Measurements from ENCODE around the gene TAP1. TPM values are rescaled to one million over a fixed set of nuclear protein-coding genes. Genes with fewer than 3 reads are reported as not detected.
"Not testable (repeated sequence)": the region's sequence is repeated elsewhere in the genome, so short reads cannot be mapped to it uniquely, and the experiment has no call there.

The TAP1 gene
- total and polyA plus RNA-seq, 9 of the 15 experiments (the other 6 are each of a cell fraction or from before 2014, with no cell fraction given): 1.3 to 6.0 (median 4.2) TPM

DNA sequence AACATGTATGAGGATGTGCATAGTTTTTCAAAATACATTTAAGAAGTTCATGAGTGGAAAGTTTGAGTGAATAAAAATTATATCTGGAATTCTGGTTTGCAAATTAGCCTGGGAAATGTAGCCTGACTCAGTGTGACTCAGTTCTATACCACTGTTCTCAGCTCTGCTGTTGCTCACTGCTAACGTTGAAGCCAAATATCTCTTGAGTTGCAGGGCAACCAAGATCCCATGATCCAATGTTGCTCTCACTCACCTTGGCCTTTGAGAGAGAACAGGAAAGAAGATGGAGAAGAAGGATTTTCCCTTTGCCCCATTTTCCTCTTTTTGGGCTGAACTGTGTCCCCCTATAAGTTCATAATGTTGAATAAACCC, 29.4 kb upstream of the TAP1 start (continued):
- TF ChIP-seq, protein P1, sequence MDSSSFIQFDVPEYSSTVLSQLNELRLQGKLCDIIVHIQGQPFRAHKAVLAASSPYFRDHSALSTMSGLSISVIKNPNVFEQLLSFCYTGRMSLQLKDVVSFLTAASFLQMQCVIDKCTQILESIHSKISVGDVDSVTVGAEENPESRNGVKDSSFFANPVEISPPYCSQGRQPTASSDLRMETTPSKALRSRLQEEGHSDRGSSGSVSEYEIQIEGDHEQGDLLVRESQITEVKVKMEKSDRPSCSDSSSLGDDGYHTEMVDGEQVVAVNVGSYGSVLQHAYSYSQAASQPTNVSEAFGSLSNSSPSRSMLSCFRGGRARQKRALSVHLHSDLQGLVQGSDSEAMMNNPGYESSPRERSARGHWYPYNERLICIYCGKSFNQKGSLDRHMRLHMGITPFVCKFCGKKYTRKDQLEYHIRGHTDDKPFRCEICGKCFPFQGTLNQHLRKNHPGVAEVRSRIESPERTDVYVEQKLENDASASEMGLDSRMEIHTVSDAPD (CRISPR knock-in tag; IDR thresholded peaks at IDR 0.05): no peak
- TF ChIP-seq HDAC3 (IDR thresholded peaks at IDR 0.05; ENCODE audit: borderline replicate concordance, partially characterized antibody): no peak

DNA sequence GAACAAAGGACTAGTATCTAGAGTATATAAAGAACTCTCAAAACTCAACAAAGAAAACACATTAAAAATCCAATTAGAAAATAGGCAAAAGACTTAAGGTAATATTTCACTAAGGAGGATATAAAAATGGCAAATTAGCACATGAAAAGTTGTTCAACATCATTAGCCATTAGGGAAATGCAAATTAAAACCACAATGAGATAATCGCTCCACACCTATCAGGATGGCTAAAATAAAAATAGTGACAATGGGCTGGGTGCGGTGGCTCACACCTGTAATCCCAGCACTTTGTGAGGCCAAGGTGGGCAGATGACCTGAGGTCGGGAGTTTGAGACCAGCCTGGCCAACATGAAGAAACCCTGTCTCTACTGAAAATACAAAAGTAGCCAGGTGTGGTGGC, 27.5 kb upstream of the TAP1 start:
- peaks cover 14% of the 10 kb centered on the region in 2 experiments; a peak in 4 of 5 replicates for H3K27me3 ChIP-seq (ENCODE audit: control insufficient read depth in 2 of 2, insufficient read depth in 2 of 2, low read length in 2 of 2)
- FAIRE-seq; H3K4me1 ChIP-seq (replicated peaks in 1 of 2; ENCODE audit: control insufficient read depth in 2 of 2, insufficient read depth in 2 of 2, low read length in 2 of 2); DNase-seq (ENCODE audit: extremely low read depth in 1 of 4, low spot score in 3 of 4); H3K4me3 ChIP-seq; H3K4me2 ChIP-seq (ENCODE audit: insufficient read depth, low read length); H2AFZ ChIP-seq (ENCODE audit: low read depth, low read length); ATAC-seq; CTCF ChIA-PET (ENCODE audit: low intra/inter-chr PET ratio); H4K20me1 ChIP-seq (replicated peaks; ENCODE audit: control insufficient read depth, insufficient read depth, low read length); H3K9ac ChIP-seq (ENCODE audit: insufficient read depth in 1 of 2, low read depth in 2 of 2, low read length in 2 of 2); H3K9me3 ChIP-seq (replicated peaks; ENCODE audit: control insufficient read depth, insufficient read depth, low read depth, low read length); BruUV-seq (replicated peaks); H3K27ac ChIP-seq (ENCODE audit: extremely low read depth, low read depth, low read length); H3K9me1 ChIP-seq (ENCODE audit: control insufficient read depth, insufficient read depth, low read length); H3K79me2 ChIP-seq (ENCODE audit: control insufficient read depth, insufficient read depth, low read length); H3K36me3 ChIP-seq (ENCODE audit: control insufficient read depth, insufficient read depth, low read length): not testable (repeated sequence)
- POLR2A ChIA-PET: interaction anchor here (0.7 to 1.4 kb wide), 2 partner anchors 101 to 417 kb away, joined by 3 to 4 read pairs; no protein-coding TSS in a partner anchor
- in situ Hi-C loops (cut with MboI): loop anchor here (5.0 kb wide), 1 partner anchor 56 kb away; no protein-coding TSS in a partner anchor
- intact Hi-C loops (cut with micrococcal nuclease): loop anchor here (10.0 kb wide), 1 partner anchor 214 kb away; no protein-coding TSS in a partner anchor
- WGBS (ENCODE audit: insufficient coverage, low coverage, missing lambda C conversion rate): 3% methylated on average over 3 of the region's 3 CpGs

All from K562 (cell line).